H1 (cell line): ENCODE data around the gene FAM120B. TPM values are rescaled to one million over a fixed set of nuclear protein-coding genes. Genes with fewer than 3 reads are reported as not detected.

Experiments used
- CTCF ChIA-PET: fragments of 300-600 bp; sonication (Branson Sonifier 250); formaldehyde crosslinking; loops from one replicate; lab custom pipeline; 2021; ENCODE audit not compliant: partially characterized antibody; lab: Charles Lee
- POLR2A ChIA-PET: fragments of 300-600 bp; sonication (Branson Sonifier 250); formaldehyde crosslinking; loops from one replicate; lab custom pipeline; 2021; ENCODE audit warnings: inconsistent platforms; ENCODE audit not compliant: partially characterized antibody; lab: Charles Lee
- DNase-seq, 2 experiments: peaks; one replicate each; pipeline versions ENCODE4 v3.0.0 to v3.0.0-alpha.2; 2010 to 2022; ENCODE audit warnings: low spot score in 2 of 2, low read depth in 1 of 2, mixed read lengths in 1 of 2
- FAIRE-seq: peaks from 2 replicates; lab custom pipeline; 2011; peaks lifted over from hg19 to GRCh38; lab: Jason Lieb, UNC
- H2AFZ ChIP-seq: 2 replicates; pipeline ENCODE4 v1.8.1; 2012; ENCODE audit warnings: low read length, inconsistent platforms
- H2AK5ac ChIP-seq: 2 replicates; pipeline ENCODE4 v1.6.1; 2013; ENCODE audit warnings: low read depth, low read length
- H2BK120ac ChIP-seq: replicated peaks from 2 replicates; pipeline ENCODE3; 2013; ENCODE audit warnings: low read depth, low read length, inconsistent platforms
- H2BK12ac ChIP-seq: 2 replicates; pipeline ENCODE4 v1.6.1; 2013; ENCODE audit warnings: low read depth, low read length
- H2BK15ac ChIP-seq: 2 replicates; pipeline ENCODE4 v1.6.1; 2013; ENCODE audit warnings: low read length
- H2BK20ac ChIP-seq: 2 replicates; pipeline ENCODE4 v1.6.1; 2013; ENCODE audit warnings: low read length
- H2BK5ac ChIP-seq: 2 replicates; pipeline ENCODE4 v1.6.1; 2013; ENCODE audit warnings: low read depth, low read length
- H3K14ac ChIP-seq: 2 replicates; pipeline ENCODE4 v1.6.1; 2013; ENCODE audit warnings: inconsistent platforms; ENCODE audit not compliant: insufficient read length
- H3K18ac ChIP-seq: 2 replicates; pipeline ENCODE4 v1.6.1; 2013; ENCODE audit warnings: low read length; ENCODE audit errors: extremely low read depth
- H3K23ac ChIP-seq: 2 replicates; pipeline ENCODE4 v1.6.1; 2013; ENCODE audit warnings: inconsistent platforms; ENCODE audit not compliant: insufficient read length
- H3K23me2 ChIP-seq: 2 replicates; pipeline ENCODE4 v1.6.1; 2013; ENCODE audit warnings: low read depth, low read length
- H3K27ac ChIP-seq: 2 replicates; pipeline ENCODE4 v1.6.1; 2011; ENCODE audit warnings: low read depth, low read length, inconsistent platforms
- H3K27me3 ChIP-seq, 4 experiments: replicated peaks in 1 of 4; 1 replicate in 1 of 4; 2 replicates in 3 of 4; pipeline versions ENCODE4 v1.6.1 to v1.8.1; 2011 to 2013; ENCODE audit warnings: low read length in 3 of 4, mild to moderate bottlenecking in 3 of 4, inconsistent platforms in 2 of 4, mixed read lengths in 2 of 4, moderate library complexity in 1 of 4; ENCODE audit not compliant: control insufficient read depth in 3 of 4, insufficient read depth in 3 of 4; ENCODE audit errors: extremely low read depth in 1 of 4
- H3K36me3 ChIP-seq, 4 experiments: 2 replicates each; pipeline versions ENCODE4 v1.6.1 to v1.8.1; 2011 to 2013; ENCODE audit warnings: mild to moderate bottlenecking in 4 of 4, low read length in 3 of 4, moderate library complexity in 2 of 4, control low read depth in 1 of 4, inconsistent platforms in 1 of 4; ENCODE audit not compliant: insufficient read depth in 4 of 4, control insufficient read depth in 2 of 4
- H3K4ac ChIP-seq: replicated peaks from 2 replicates; pipeline ENCODE3; 2013; ENCODE audit warnings: low read length, low read depth, mixed read lengths, inconsistent platforms; ENCODE audit not compliant: insufficient read length
- H3K4me1 ChIP-seq, 4 experiments: replicated peaks in 1 of 4; 1 replicate in 1 of 4; 2 replicates in 3 of 4; pipeline versions ENCODE4 v1.6.1 to v1.8.1; 2011 to 2013; ENCODE audit warnings: low read length in 3 of 4, inconsistent platforms in 2 of 4, mixed read lengths in 1 of 4; ENCODE audit not compliant: insufficient read depth in 4 of 4, control insufficient read depth in 3 of 4
- H3K4me2 ChIP-seq, 2 experiments: 2 replicates each; pipeline versions ENCODE4 v1.6.1 to v1.8.1; 2011 to 2013; ENCODE audit warnings: low read depth in 2 of 2, low read length in 2 of 2, control low read depth in 1 of 2, inconsistent platforms in 1 of 2, mild to moderate bottlenecking in 1 of 2; ENCODE audit not compliant: insufficient read depth in 1 of 2
- H3K4me3 ChIP-seq, 4 experiments: fragments of 200-600, 300-600 bp in 1 of 4; sonication (generic), shearing (Covaris generic), sonication (Bioruptor Twin) in 1 of 4; 2 replicates each; pipeline versions ENCODE4 v1.5.1 to v1.8.1; 2011 to 2016; ENCODE audit warnings: low read length in 4 of 4, low read depth in 3 of 4, control low read depth in 2 of 4, inconsistent platforms in 2 of 4, mild to moderate bottlenecking in 2 of 4, mixed read lengths in 1 of 4, moderate library complexity in 1 of 4; ENCODE audit not compliant: insufficient read depth in 2 of 4; ENCODE audit errors: extremely low read depth in 1 of 4
- H3K56ac ChIP-seq: replicated peaks from 2 replicates; pipeline ENCODE3; 2013; ENCODE audit warnings: low read depth, mild to moderate bottlenecking, mixed read lengths, low read length, inconsistent platforms; ENCODE audit not compliant: insufficient read length
- H3K79me1 ChIP-seq: 2 replicates; pipeline ENCODE4 v1.6.1; 2013; ENCODE audit warnings: low read depth, low read length, control low read depth
- H3K79me2 ChIP-seq, 2 experiments: 2 replicates each; pipeline versions ENCODE4 v1.6.1 to v1.8.1; 2012 to 2013; ENCODE audit warnings: low read length in 2 of 2, mild to moderate bottlenecking in 2 of 2, inconsistent platforms in 1 of 2; ENCODE audit not compliant: insufficient read depth in 2 of 2, control insufficient read depth in 1 of 2
- H3K9ac ChIP-seq, 4 experiments: replicated peaks in 1 of 4; 1 replicate in 1 of 4; 2 replicates in 3 of 4; pipeline versions ENCODE4 v1.6.1 to v1.8.1; 2011 to 2013; ENCODE audit warnings: low read depth in 3 of 4, low read length in 3 of 4, control low read depth in 2 of 4, mild to moderate bottlenecking in 2 of 4, moderate library complexity in 2 of 4, inconsistent platforms in 1 of 4; ENCODE audit errors: extremely low read depth in 1 of 4
- H3K9me3 ChIP-seq, 2 experiments: 2 replicates each; pipeline versions ENCODE4 v1.6.1 to v1.8.1; 2012 to 2013; ENCODE audit warnings: mild to moderate bottlenecking in 2 of 2, moderate library complexity in 2 of 2, control low read depth in 1 of 2, inconsistent platforms in 1 of 2, low read depth in 1 of 2, low read length in 1 of 2, mixed read lengths in 1 of 2; ENCODE audit not compliant: insufficient read depth in 2 of 2
- H4K20me1 ChIP-seq, 2 experiments: replicated peaks in 1 of 2; 2 replicates each; pipeline versions ENCODE3 to v1.8.1; 2011 to 2013; ENCODE audit warnings: inconsistent platforms in 2 of 2, low read length in 2 of 2, mild to moderate bottlenecking in 1 of 2; ENCODE audit not compliant: insufficient read depth in 2 of 2, control insufficient read depth in 1 of 2
- H4K5ac ChIP-seq: 2 replicates; pipeline ENCODE4 v1.6.1; 2013; ENCODE audit warnings: low read length, low read depth, mixed read lengths, inconsistent platforms; ENCODE audit not compliant: insufficient read length
- H4K8ac ChIP-seq: 2 replicates; pipeline ENCODE4 v1.8.0; 2013; ENCODE audit warnings: mild to moderate bottlenecking, moderate library complexity, low read length, inconsistent platforms; ENCODE audit not compliant: insufficient read depth; ENCODE audit errors: extremely low read depth
- H4K91ac ChIP-seq: replicated peaks from 2 replicates; pipeline ENCODE3; 2013; ENCODE audit warnings: low read length, mixed read lengths, inconsistent platforms; ENCODE audit not compliant: insufficient read length
- CHD1 ChIP-seq: IDR thresholded peaks from 2 replicates; pipeline ENCODE4 v1.6.1; 2012; ENCODE audit warnings: low read depth, low read length, improper control_type of control experiment
- CTCF ChIP-seq, 3 experiments: IDR thresholded peaks; 1 replicate in 2 of 3; 2 replicates in 1 of 3; pipeline versions ENCODE4 v1.5.1 to v1.6.1; 2011; ENCODE audit warnings: low read length in 3 of 3, mild to moderate bottlenecking in 3 of 3, inconsistent platforms in 2 of 3, low read depth in 1 of 3, moderate library complexity in 1 of 3; ENCODE audit not compliant: insufficient read depth in 1 of 3; ENCODE audit errors: control extremely low read depth in 1 of 3
- EP300 ChIP-seq, 2 experiments: IDR thresholded peaks; 1 replicate in 1 of 2; 2 replicates in 1 of 2; pipeline ENCODE4 v1.6.1; 2011 to 2012; ENCODE audit warnings: low read depth in 2 of 2, low read length in 2 of 2, mild to moderate bottlenecking in 2 of 2, borderline replicate concordance in 1 of 2, inconsistent platforms in 1 of 2, moderate library complexity in 1 of 2
- HDAC2 ChIP-seq, 2 experiments: fragments of 300-600 bp in 1 of 2; sonication (generic) in 1 of 2; IDR thresholded peaks; 2 replicates each; pipeline ENCODE4 v1.6.1; 2011 to 2012; ENCODE audit warnings: low read depth in 2 of 2, low read length in 2 of 2, mild to moderate bottlenecking in 2 of 2, moderate library complexity in 2 of 2, borderline replicate concordance in 1 of 2, inconsistent platforms in 1 of 2
- JUN ChIP-seq: IDR thresholded peaks from 2 replicates; pipeline ENCODE4 v1.6.1; 2011; ENCODE audit warnings: low read depth, mild to moderate bottlenecking, improper control_type of control experiment, low read length
- KDM4A ChIP-seq: IDR thresholded peaks from one replicate; pipeline ENCODE4 v1.7.1; 2012; ENCODE audit warnings: low read depth, mild to moderate bottlenecking, moderate library complexity, low read length, inconsistent platforms; ENCODE audit not compliant: severe bottlenecking
- POLR2A ChIP-seq, 2 experiments: IDR thresholded peaks; 1 replicate in 1 of 2; 2 replicates in 1 of 2; pipeline ENCODE4 v1.6.1; 2011; ENCODE audit warnings: low read depth in 2 of 2, low read length in 2 of 2, mild to moderate bottlenecking in 2 of 2; ENCODE audit errors: control extremely low read depth in 1 of 2
- RXRA ChIP-seq: IDR thresholded peaks from 2 replicates; pipeline ENCODE4 v1.6.1; 2011; ENCODE audit warnings: low read depth, mild to moderate bottlenecking, low read length, moderate library complexity; ENCODE audit not compliant: insufficient read depth
- SP1 ChIP-seq: IDR thresholded peaks from 2 replicates; pipeline ENCODE4 v1.6.1; 2011; ENCODE audit warnings: low read depth, low read length
- SP4 ChIP-seq: IDR thresholded peaks from 2 replicates; pipeline ENCODE4 v1.6.1; 2012; ENCODE audit warnings: low read length, inconsistent platforms
- SUZ12 ChIP-seq: fragments of 200-600 bp; sonication (generic); IDR thresholded peaks from 2 replicates; pipeline ENCODE4 v1.6.1; 2012; ENCODE audit warnings: mild to moderate bottlenecking, inconsistent platforms, low read length, moderate library complexity, mixed read lengths
- TBP ChIP-seq: IDR thresholded peaks from 2 replicates; pipeline ENCODE4 v1.6.1; 2011; ENCODE audit warnings: low read depth, low read length, improper control_type of control experiment
- WGBS, 2 experiments: shearing (Covaris generic) in 1 of 2; methylation state at CpG; one replicate each; pipeline versions ENCODE4 v1.1.6 to v1.1.7; 2013 to 2015; ENCODE audit warnings: low lambda C conversion rate in 2 of 2, mixed read lengths in 2 of 2, inconsistent platforms in 1 of 2, low coverage in 1 of 2, missing lambda C conversion rate in 1 of 2; ENCODE audit not compliant: insufficient replicate concordance in 2 of 2, insufficient coverage in 1 of 2, insufficient read length in 1 of 2; ENCODE audit errors: extremely low coverage in 1 of 2, missing lambda C conversion rate in 1 of 2; 5-methylcytosine and 5-hydroxymethylcytosine counted together
- polyA plus RNA-seq, 7 experiments: library from polyadenylated mRNA; depleted of rRNA in 3 of 7; stranded (reverse) in 5 of 7; unstranded in 2 of 7; fragments of >200 nt in 5 of 7; fragments of 200-250 nt in 2 of 7; gene quantifications; 1 replicate in 5 of 7; 2 replicates in 1 of 7; 4 replicates in 1 of 7; pipeline versions ENCODE4 v1.2.1 to v1.2.3, GENCODE V29; 2011 to 2013; ENCODE audit warnings: missing spikeins in 2 of 7, mixed read lengths in 2 of 7
- total RNA-seq: library from RNA; stranded (reverse); fragmentation: NEBNext Ultra II Directional; extraction: Animal tissue kit (Norgen Biotek cat#: 25700); gene quantifications from 2 replicates; pipeline ENCODE4 v1.2.1, GENCODE V29; 2021

Gene FAM120B
- total and polyA plus RNA-seq, 2 of the 8 experiments (the other 6 are each of a cell fraction or from before 2014, with no cell fraction given) = 5.1 to 12.5 TPM

GRCh38 chr6:170285482-170285881 lies 21.1 kb upstream of the FAM120B start:
- DNase-seq = no peak
- Histone ChIP-seq H2BK20ac (no peak overlapping the region), H3K14ac (no peak overlapping the region), H3K4me1 (peaks cover 8 to 33% (median 18%) of the 10 kb centered on the region in 4 experiments), H3K4me2 (peak overlapping the region in 1 of 2 experiments; percentile 59; a peak in 1 of 4 replicates), H2BK15ac (no peak overlapping the region), H2BK5ac (no peak overlapping the region), H3K9ac (no peak overlapping the region), H3K56ac (no peak overlapping the region), H4K5ac (no peak overlapping the region), H2BK12ac (no peak overlapping the region), H2AFZ (no peak overlapping the region), H3K23ac (no peak overlapping the region), H3K9me3 (no peaks in the 10 kb centered on the region), H3K4ac (no peak overlapping the region), H4K8ac (no peak overlapping the region), H3K79me1 (no peaks in the 10 kb centered on the region), H4K91ac (no peak overlapping the region), H3K23me2 (peaks cover 12% of the 10 kb centered on the region; the same call in 1 of the 2 replicates), H2BK120ac (no peak overlapping the region), H3K79me2 (no peaks in the 10 kb centered on the region), H3K27ac (no peak overlapping the region), H3K27me3 (peaks cover 28 to 60% (median 50%) of the 10 kb centered on the region in 4 experiments), H3K36me3 (peaks cover 2 to 34% (median 12%) of the 10 kb centered on the region in 4 experiments; a peak in 4 of 8 replicates), H3K18ac (no peak overlapping the region), H4K20me1 (peaks cover 13 to 14% of the 10 kb centered on the region in 2 experiments), H3K4me3 (no peak overlapping the region), H2AK5ac (no peak overlapping the region)
- TF ChIP-seq CTCF (IDR thresholded peaks at IDR 0.05; ENCODE audit: control extremely low read depth in 1 of 3, insufficient read depth in 1 of 3, low read depth in 1 of 3, low read length in 3 of 3) = no peak
- TF ChIP-seq EP300 (IDR thresholded peaks at IDR 0.05; ENCODE audit: borderline replicate concordance in 1 of 2, low read depth in 2 of 2, low read length in 2 of 2) = no peak
- TF ChIP-seq JUN = no peak
- no peak for TF ChIP-seq KDM4A
- TF ChIP-seq SP4 = no peak
- TF ChIP-seq RXRA = no peak
- TF ChIP-seq SUZ12 = no peak
- TF ChIP-seq CHD1 = no peak
- TF ChIP-seq HDAC2 (IDR thresholded peaks at IDR 0.05; ENCODE audit: borderline replicate concordance in 1 of 2, low read depth in 2 of 2, low read length in 2 of 2) = no peak
- TF ChIP-seq TBP = no peak
- TF ChIP-seq POLR2A (IDR thresholded peaks at IDR 0.05; ENCODE audit: control extremely low read depth in 1 of 2, low read depth in 2 of 2, low read length in 2 of 2) = no peak
- no peak for TF ChIP-seq SP1
- CTCF ChIA-PET = no interaction called here
- no peak for FAIRE-seq
- POLR2A ChIA-PET = interaction anchor here (0.8 to 2.0 kb wide), 3 partner anchors 10 to 23 kb away, joined by 3 to 6 read pairs (median 3); no protein-coding TSS in a partner anchor
- WGBS, 2 experiments = 89% methylated on average over 5 of the region's 5 CpGs; no CpG with 5 or more reads in 1 of the 2 experiments
